Epithelial cell of proximal tubule (primary cell): ENCODE data around the gene MRPL14. TPM values are rescaled to one million over a fixed set of nuclear protein-coding genes. Genes with fewer than 3 reads are reported as not detected.

Experiments used
- DNase-seq: peaks from one replicate; pipeline ENCODE4 v3.0.0-alpha.2; 2011; ENCODE audit warnings: low read depth
- H3K4me3 ChIP-seq: 2 replicates; pipeline ENCODE4 v1.5.1; 2011; ENCODE audit warnings: low read depth, mild to moderate bottlenecking, low read length
- CTCF ChIP-seq: conservative IDR thresholded peaks from 2 replicates; pipeline ENCODE4 v1.5.1; 2012; ENCODE audit warnings: low read depth, mild to moderate bottlenecking, low read length
- total RNA-seq: library from RNA; depleted of rRNA; stranded (reverse); fragments of >200 nt; gene quantifications from 2 replicates; pipeline ENCODE4 v1.2.3, GENCODE V29; 2015

The MRPL14 gene
- total RNA-seq, 1 donor from 2014 or later, result 95.5 TPM

GRCh38 chr6:44143731-44144130, 16.5 kb upstream of the MRPL14 start:
- DNase-seq, result no peak
- H3K4me3 ChIP-seq, result no peak overlapping the region
- no peak for TF ChIP-seq CTCF

- no peak for DNase-seq
Measured at GRCh38 chr6:44142835-44143234, 15.6 kb upstream of the MRPL14 start.

GRCh38 chr6:44139351-44139743, 12.1 kb upstream of the MRPL14 start:
- H3K4me3 ChIP-seq, result no peak overlapping the region
- no peak for DNase-seq
- TF ChIP-seq CTCF, result no peak

More at GRCh38 chr6:44142835-44143234, 15.6 kb upstream of the MRPL14 start:
- TF ChIP-seq CTCF, result no peak
- H3K4me3 ChIP-seq, result no peak overlapping the region

- TF ChIP-seq CTCF, result no peak
- H3K4me3 ChIP-seq, result no peak overlapping the region
- no peak for DNase-seq
Measured at GRCh38 chr6:44138717-44139350, 11.6 kb upstream of the MRPL14 start.

GRCh38 chr6:44135875-44136274, 8.6 kb upstream of the MRPL14 start:
- H3K4me3 ChIP-seq, result no peak overlapping the region
- peak; percentile 19 for TF ChIP-seq CTCF

GRCh38 chr6:44135173-44135758, 8.0 kb upstream of the MRPL14 start:
- DNase-seq, result no peak
- no peak overlapping the region for H3K4me3 ChIP-seq
- no peak for TF ChIP-seq CTCF

More at GRCh38 chr6:44135875-44136274, 8.6 kb upstream of the MRPL14 start:
- DNase-seq, result no peak
